Heart left ventricle (tissue), 13 donors: ENCODE data around the gene CACNA1C.

ENCODE experiments used
- CTCF ChIP-seq, 12 donors: fragments of 200-600 bp; sonication (generic) in 4 of 12; IDR thresholded peaks; one replicate each; pipeline versions ENCODE4 v1.5.0 to v1.8.0; 2018 to 2022; ENCODE audit warnings: antibody characterized with exemption in 12 of 12, mild to moderate bottlenecking in 5 of 12
- POLR2A ChIP-seq, 2 donors: fragments of 450-650 bp; IDR thresholded peaks; one replicate each; pipeline ENCODE4 v1.6.1; 2017; ENCODE audit warnings: antibody characterized with exemption in 2 of 2, mild to moderate bottlenecking in 2 of 2, moderate library complexity in 2 of 2
- donor health status: ischemic (EF 13 %, LVEDD 7.1; RV severe dilation, severe dysfunction).
- donor health status: DM: no; HTN: yes; CAD: no.
- donor health status: DM: no; HTN: no; CAD: no.
- donor health status: ischemic (EF 25% LVEDD 6.9; RV normal size, moderate dysfunction).
- donor health status: ischemic (EF 25% LVEDD 5.7; RV mildly dilated, moderate dysfunction).
- donor health status: ischemic (EF 35%, LVEDD 5.7; RV mildly dilated, moderate dysfunction).
- donor health status: nonischemic (EF 11% LVEDD 7.7; RV severe dilation, severe dysfunction).
- donor health status: DM: yes; HTN: yes; CAD: no.
- donor health status: PGD.
- donor health status: ischemic (EF 29% LVEDD 5.4; RV normal size, mild dysfunction).
- donor health status: nonischemic (EF 23%, LVEDD 6.1; RV moderate dilation, normal function).

DNA sequence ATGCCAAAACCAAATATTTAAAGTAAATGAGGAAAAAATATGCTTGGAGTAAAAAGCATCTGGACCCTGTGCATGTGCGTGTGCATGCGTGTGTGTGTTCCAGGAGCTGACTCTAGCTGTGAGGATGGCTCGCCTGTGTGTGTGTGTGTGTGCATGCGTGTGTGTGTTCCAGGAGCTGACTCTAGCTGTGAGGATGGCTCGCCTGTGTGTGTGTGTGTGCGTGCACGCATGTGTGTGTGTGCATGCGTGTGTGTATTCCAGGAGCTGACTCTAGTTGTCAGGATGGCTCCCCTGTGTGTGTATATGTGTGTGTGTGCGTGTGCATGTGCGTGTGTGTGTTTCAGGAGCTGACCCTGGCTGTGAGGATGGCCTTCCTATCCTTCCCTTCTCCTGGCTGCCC is 357.7 kb downstream of the CACNA1C start:
- no peak for TF ChIP-seq POLR2A (IDR thresholded peaks at IDR 0.05)
- no peak for TF ChIP-seq CTCF (IDR thresholded peaks at IDR 0.05)
